ENCODE results near the gene PLCB3. TPM values are rescaled to one million over a fixed set of nuclear protein-coding genes. Genes with fewer than 3 reads are reported as not detected.

PLCB3 gene
- total and polyA plus RNA-seq, 10 of the 15 experiments (the other 5 are each of a cell fraction or from before 2014, with no cell fraction given) = 0.03 to 10.3 (median 3.3) TPM

DNA sequence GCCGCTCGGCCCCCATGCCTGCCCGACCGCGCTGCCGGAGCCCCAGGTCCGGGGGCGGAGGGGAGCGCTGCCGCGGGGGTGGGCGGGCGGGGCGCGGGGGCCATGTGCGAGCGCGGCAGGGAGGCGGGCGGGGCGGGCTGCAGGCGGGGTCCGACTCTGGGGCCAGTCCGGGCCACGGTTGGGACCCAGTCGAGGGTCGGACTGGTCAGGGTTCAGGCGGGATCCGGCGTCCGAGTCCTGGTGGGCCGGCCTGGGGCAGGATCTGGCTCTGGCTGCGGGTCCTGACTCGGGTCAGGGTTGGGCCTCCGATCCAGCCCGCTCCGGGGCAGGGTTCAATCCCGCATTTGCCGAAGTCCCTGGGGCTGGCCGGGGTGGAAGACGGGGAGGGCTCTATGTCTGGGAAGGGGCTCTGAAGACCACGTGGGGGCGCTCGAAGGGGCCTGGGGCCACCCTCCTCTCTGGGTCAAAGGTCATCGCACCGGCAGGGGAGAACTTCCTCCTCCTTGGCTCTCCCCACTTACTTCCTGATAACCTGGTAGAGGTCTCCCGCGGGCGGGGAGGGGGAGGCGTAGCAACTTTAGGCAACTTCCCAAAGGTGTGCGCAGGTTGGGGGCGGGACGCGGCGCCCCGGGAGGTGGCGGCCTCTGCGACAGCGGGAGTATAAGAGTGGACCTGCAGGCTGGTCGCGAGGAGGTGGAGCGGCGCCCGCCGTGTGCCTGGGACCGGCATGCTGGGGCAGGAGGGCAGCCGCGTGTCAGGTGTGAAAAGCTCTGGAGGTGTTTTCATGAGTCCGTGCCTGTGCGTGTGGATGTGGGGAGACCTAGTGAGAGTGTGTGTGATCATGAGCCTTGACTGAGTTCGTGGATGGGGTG, 54.6 kb downstream of the PLCB3 start:
- Histone ChIP-seq H2AFZ (ENCODE audit: control insufficient read depth, low read depth, low read length) (peak overlapping the region; percentile 58), H3K9me3 (replicated peaks; ENCODE audit: control insufficient read depth, insufficient read depth, low read length) (no peaks in the 10 kb centered on the region), H3K4me3 (peak overlapping the region; percentile 78), H3K27ac (ENCODE audit: control insufficient read depth, insufficient read depth) (peak overlapping the region; percentile 79), H3K9ac (ENCODE audit: control insufficient read depth, insufficient read depth, low read length) (peak overlapping the region; percentile 80), H3K4me2 (ENCODE audit: control insufficient read depth, insufficient read depth) (peak overlapping the region; percentile 99), H4K20me1 (ENCODE audit: control insufficient read depth, insufficient read depth) (no peaks in the 10 kb centered on the region), H3K27me3 (replicated peaks in 1 of 2; ENCODE audit: control insufficient read depth in 2 of 2, insufficient read depth in 2 of 2, low read length in 1 of 2) (peaks cover 0 to under 1% of the 10 kb centered on the region in 2 experiments; a peak in 2 of 4 replicates), H3K4me1 (ENCODE audit: control insufficient read depth, insufficient read depth, low read length) (peaks cover 18% of the 10 kb centered on the region), H3K79me2 (ENCODE audit: control insufficient read depth, insufficient read depth, low read length) (peaks cover 24% of the 10 kb centered on the region), H3K36me3 (ENCODE audit: control insufficient read depth in 2 of 2, insufficient read depth in 2 of 2, low read length in 1 of 2) (peaks cover 0 to 3% of the 10 kb centered on the region in 2 experiments; a peak in 2 of 4 replicates)
- ChIA-PET CTCF (interaction anchor here (0.5 to 5.8 kb wide), 9 partner anchors 11 to 174 kb away, joined by 3 to 74 read pairs (median 13); partner anchors contain the start of genes BAD, GPR137, PRDX5 and TRMT112), POLR2A (interaction anchor here (0.6 to 5.8 kb wide), 7 partner anchors 11 to 101 kb away, joined by 3 to 70 read pairs (median 14); partner anchors contain the start of genes BAD, FERMT3, PRDX5 and TRMT112), SMC1A (ENCODE audit: uncharacterized antibody, unreplicated experiment) (interaction anchor here (2.0 to 5.7 kb wide), 4 partner anchors 12 to 100 kb away, joined by 7 to 98 read pairs (median 12); partner anchors contain the start of genes FERMT3, PRDX5 and TRMT112), RAD21 (ENCODE audit: unreplicated experiment) (interaction anchor here (0.6 to 5.8 kb wide), 7 partner anchors 12 to 99 kb away, joined by 3 to 125 read pairs (median 6); partner anchors contain the start of genes FERMT3, PRDX5 and TRMT112)
- in situ Hi-C loops (cut with MboI) = no loop called here
- intact Hi-C loops (cut with micrococcal nuclease; ENCODE audit: unreplicated experiment) = loop anchor here (1.0 to 2.0 kb wide), 5 partner anchors 11 to 65 kb away; partner anchors contain the start of genes CCDC88B, FKBP2 and TRMT112
- WGBS (ENCODE audit: insufficient coverage, insufficient replicate concordance, low lambda C conversion rate, missing lambda C conversion rate) = 2% methylated on average over 41 of the region's 71 CpGs
- ATAC-seq (peak; percentile 37), DNase-seq (ENCODE audit: low read depth, low spot score) (no peak), FAIRE-seq (no peak)
- TSS peak; percentile 73 for BruUV-seq (replicated peaks)
- peak; percentile 73 for TF ChIP-seq MTA2 (IDR thresholded peaks at IDR 0.05; ENCODE audit: low read depth)
- TF ChIP-seq NR2C2 (IDR thresholded peaks at IDR 0.05; ENCODE audit: borderline replicate concordance, control insufficient read depth, insufficient read length, low read depth) = peak; percentile 67
- no peak for TF ChIP-seq CHD1 (IDR thresholded peaks at IDR 0.05; ENCODE audit: low read depth, low read length)
- TF ChIP-seq KAT2A (conservative IDR thresholded peaks at IDR 0.05; ENCODE audit: control insufficient read depth, low read depth, low read length) = no peak
- no peak for TF ChIP-seq SMARCA5 (IDR thresholded peaks at IDR 0.05)
- TF ChIP-seq POLR2AphosphoS5 (IDR thresholded peaks at IDR 0.05; ENCODE audit: low read length) = 0 out of 2 replicates have a peak, but pooled peaks have one; percentile 30
- TF ChIP-seq HDGF (IDR thresholded peaks at IDR 0.05) = peak; percentile 76; the same call in 1 of the 2 replicates
- TF ChIP-seq SMC3 (IDR thresholded peaks at IDR 0.05; ENCODE audit: borderline replicate concordance, low read length) = no peak; the same call in 1 of the 2 replicates
- TF ChIP-seq, protein P1, sequence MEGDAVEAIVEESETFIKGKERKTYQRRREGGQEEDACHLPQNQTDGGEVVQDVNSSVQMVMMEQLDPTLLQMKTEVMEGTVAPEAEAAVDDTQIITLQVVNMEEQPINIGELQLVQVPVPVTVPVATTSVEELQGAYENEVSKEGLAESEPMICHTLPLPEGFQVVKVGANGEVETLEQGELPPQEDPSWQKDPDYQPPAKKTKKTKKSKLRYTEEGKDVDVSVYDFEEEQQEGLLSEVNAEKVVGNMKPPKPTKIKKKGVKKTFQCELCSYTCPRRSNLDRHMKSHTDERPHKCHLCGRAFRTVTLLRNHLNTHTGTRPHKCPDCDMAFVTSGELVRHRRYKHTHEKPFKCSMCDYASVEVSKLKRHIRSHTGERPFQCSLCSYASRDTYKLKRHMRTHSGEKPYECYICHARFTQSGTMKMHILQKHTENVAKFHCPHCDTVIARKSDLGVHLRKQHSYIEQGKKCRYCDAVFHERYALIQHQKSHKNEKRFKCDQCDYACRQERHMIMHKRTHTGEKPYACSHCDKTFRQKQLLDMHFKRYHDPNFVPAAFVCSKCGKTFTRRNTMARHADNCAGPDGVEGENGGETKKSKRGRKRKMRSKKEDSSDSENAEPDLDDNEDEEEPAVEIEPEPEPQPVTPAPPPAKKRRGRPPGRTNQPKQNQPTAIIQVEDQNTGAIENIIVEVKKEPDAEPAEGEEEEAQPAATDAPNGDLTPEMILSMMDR (IDR thresholded peaks at IDR 0.05 in 2 of 3, conservative IDR thresholded peaks at IDR 0.05 in 1 of 3; ENCODE audit: control insufficient read depth in 2 of 3, extremely low read depth in 1 of 3, insufficient read depth in 1 of 3, low read depth in 3 of 3, low read length in 3 of 3) = peak; percentile 47 to 55 (median 52)
- TF ChIP-seq NR2C1 (IDR thresholded peaks at IDR 0.05) = peak; percentile 96
- TF ChIP-seq NR2F1 (conservative IDR thresholded peaks at IDR 0.05) = peak; percentile 98
- TF ChIP-seq POLR2A (IDR thresholded peaks at IDR 0.05; ENCODE audit: low read depth, low read length) = peak; percentile 82
- TF ChIP-seq, protein P2, sequence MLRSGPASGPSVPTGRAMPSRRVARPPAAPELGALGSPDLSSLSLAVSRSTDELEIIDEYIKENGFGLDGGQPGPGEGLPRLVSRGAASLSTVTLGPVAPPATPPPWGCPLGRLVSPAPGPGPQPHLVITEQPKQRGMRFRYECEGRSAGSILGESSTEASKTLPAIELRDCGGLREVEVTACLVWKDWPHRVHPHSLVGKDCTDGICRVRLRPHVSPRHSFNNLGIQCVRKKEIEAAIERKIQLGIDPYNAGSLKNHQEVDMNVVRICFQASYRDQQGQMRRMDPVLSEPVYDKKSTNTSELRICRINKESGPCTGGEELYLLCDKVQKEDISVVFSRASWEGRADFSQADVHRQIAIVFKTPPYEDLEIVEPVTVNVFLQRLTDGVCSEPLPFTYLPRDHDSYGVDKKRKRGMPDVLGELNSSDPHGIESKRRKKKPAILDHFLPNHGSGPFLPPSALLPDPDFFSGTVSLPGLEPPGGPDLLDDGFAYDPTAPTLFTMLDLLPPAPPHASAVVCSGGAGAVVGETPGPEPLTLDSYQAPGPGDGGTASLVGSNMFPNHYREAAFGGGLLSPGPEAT (IDR thresholded peaks at IDR 0.05; ENCODE audit: low read depth) = 0 out of 2 replicates have a peak, but pooled peaks have one; percentile 25
- no peak for TF ChIP-seq CEBPB (IDR thresholded peaks at IDR 0.05; ENCODE audit: borderline replicate concordance in 1 of 2, low read depth in 2 of 2, low read length in 2 of 2)
- TF ChIP-seq IKZF1 (conservative IDR thresholded peaks at IDR 0.05) = peak; percentile 16; the same call in 1 of the 2 replicates
- TF ChIP-seq PAX5 (IDR thresholded peaks at IDR 0.05; ENCODE audit: borderline replicate concordance, low read depth, low read length) = 0 out of 2 replicates have a peak, but pooled peaks have one; percentile 17
- TF ChIP-seq TAF1 (IDR thresholded peaks at IDR 0.05; ENCODE audit: borderline replicate concordance, low read depth, low read length) = 0 out of 2 replicates have a peak, but pooled peaks have one; percentile 13
- no peak for TF ChIP-seq TCF12 (IDR thresholded peaks at IDR 0.05; ENCODE audit: low read depth, low read length)
- no peak for TF ChIP-seq TBL1XR1 (IDR thresholded peaks at IDR 0.05; ENCODE audit: low read depth, low read length)
- peak; percentile 47; the same call in 1 of the 2 replicates for TF ChIP-seq NBN (IDR thresholded peaks at IDR 0.05)
